Smooth muscle cell of trachea (primary cell): ENCODE data around the gene SLC7A6OS. TPM values are rescaled to one million over a fixed set of nuclear protein-coding genes. Genes with fewer than 3 reads are reported as not detected.

Experiments used
- total RNA-seq: library from RNA; depleted of rRNA; stranded (reverse); fragments of >200 nt; gene quantifications from 2 replicates; pipeline ENCODE4 v1.2.1, GENCODE V29; 2014

SLC7A6OS gene
- total RNA-seq = 16.0 and 19.5 TPM in 2 replicates

GRCh38 chr16:68310774-68311511, at the start of gene SLC7A6OS, which contains the start of gene PRMT7:
SLC7A6OS (minus strand) TSS chr16:68310946; CDS start chr16:68310926, 20 bp downstream.
PRMT7 (plus strand) TSS chr16:68311019; CDS start chr16:68315980, 4,961 bp downstream.

GRCh38 chr16:68264128-68265077, 46.3 kb downstream of the SLC7A6OS start, which contains the start of gene SLC7A6:
SLC7A6 (plus strand) TSS chr16:68264526; CDS start chr16:68274727, 10,201 bp downstream.

Other genes starting within 250 kb of the SLC7A6OS start
- 8.1 and 15.1 TPM in 2 replicates for gene NFATC3, start 225.6 kb downstream of the SLC7A6OS start, total RNA-seq
- 0.15 and 0.99 TPM in 2 replicates for gene ESRP2, start 74.8 kb downstream of the SLC7A6OS start, total RNA-seq
- 26.6 and 44.8 TPM in 2 replicates for gene PLA2G15, start 65.6 kb downstream of the SLC7A6OS start, total RNA-seq
- gene SLC7A6, start 46.4 kb downstream of the SLC7A6OS start, total RNA-seq = 13.8 and 23.2 TPM in 2 replicates
- 58.9 and 77.9 TPM in 2 replicates for gene PRMT7, start 73 bp upstream of the SLC7A6OS start, total RNA-seq
- gene SMPD3, start 137.6 kb upstream of the SLC7A6OS start, total RNA-seq = 0.33 TPM in 1 of 2 replicates, not detected in the other
- 42.8 and 44.8 TPM in 2 replicates for gene ZFP90, start 228.3 kb upstream of the SLC7A6OS start, total RNA-seq